ENCODE data around the gene LEMD2.

LEMD2 gene

GRCh38 chr6:33756211-33756954 lies 32.5 kb downstream of the LEMD2 start:
- DNase-seq (ENCODE audit: low spot score) = no peak

- no peak for DNase-seq (ENCODE audit: low spot score)
These were observed 33.7 kb downstream of the LEMD2 start for GRCh38 chr6:33755070-33755869.

- no peak for DNase-seq (ENCODE audit: low spot score)
These were observed 34.7 kb downstream of the LEMD2 start for GRCh38 chr6:33754222-33754621.

GRCh38 chr6:33752646-33753015 lies 36.3 kb downstream of the LEMD2 start:
- no peak for DNase-seq (ENCODE audit: low spot score)

GRCh38 chr6:33751771-33752645 lies 36.9 kb downstream of the LEMD2 start:
- DNase-seq (ENCODE audit: low spot score) = no peak

- DNase-seq (ENCODE audit: low spot score) = no peak
These were observed 38.5 kb downstream of the LEMD2 start for GRCh38 chr6:33750244-33750991.

GRCh38 chr6:33749401-33749800 lies 39.5 kb downstream of the LEMD2 start:
- no peak for DNase-seq (ENCODE audit: low spot score)

- DNase-seq (ENCODE audit: low spot score) = no peak
These were observed 40.1 kb downstream of the LEMD2 start for GRCh38 chr6:33748841-33749240.

- no peak for DNase-seq (ENCODE audit: low spot score)
These were observed 41.1 kb downstream of the LEMD2 start for GRCh38 chr6:33747823-33748222.

GRCh38 chr6:33746651-33747100 lies 42.3 kb downstream of the LEMD2 start, which contains the start of gene IP6K3:
Gene IP6K3 (minus strand): TSS chr6:33746905. CDS start chr6:33735476, 11,429 bp downstream.
- DNase-seq (ENCODE audit: low spot score) = no peak

GRCh38 chr6:33746036-33746600 lies 42.8 kb downstream of the LEMD2 start:
- peak; percentile 63 for DNase-seq (ENCODE audit: low spot score)

GRCh38 chr6:33745548-33745947 lies 43.4 kb downstream of the LEMD2 start:
- DNase-seq (ENCODE audit: low spot score) = no peak

GRCh38 chr6:33744895-33745546 lies 43.9 kb downstream of the LEMD2 start:
- DNase-seq (ENCODE audit: low spot score) = no peak

- peak; percentile 86 for DNase-seq (ENCODE audit: low spot score)
These were observed 44.7 kb downstream of the LEMD2 start for GRCh38 chr6:33744001-33744848.

GRCh38 chr6:33742837-33743236 lies 46.1 kb downstream of the LEMD2 start:
- DNase-seq (ENCODE audit: low spot score) = no peak

- DNase-seq (ENCODE audit: low spot score) = no peak
These were observed 46.8 kb downstream of the LEMD2 start for GRCh38 chr6:33742092-33742491.

GRCh38 chr6:33740794-33741193 lies 48.1 kb downstream of the LEMD2 start:
- DNase-seq (ENCODE audit: low spot score) = no peak

GRCh38 chr6:33740204-33740608 lies 48.7 kb downstream of the LEMD2 start:
- DNase-seq (ENCODE audit: low spot score) = no peak

- DNase-seq (ENCODE audit: low spot score) = no peak
These were observed 49.4 kb downstream of the LEMD2 start for GRCh38 chr6:33739571-33739970.

- no peak for DNase-seq (ENCODE audit: low spot score)
These were observed 50.1 kb downstream of the LEMD2 start for GRCh38 chr6:33738879-33739278.
